HG03521 (cell line): Measurements from ENCODE around the gene OR5D13.

Experiments used
- ATAC-seq: cut with Tn5 transposase; IDR thresholded peaks from one replicate; pipeline ENCODE4 v1.9.1; 2021; ENCODE audit warnings: mild to moderate bottlenecking, moderate library complexity; ENCODE audit not compliant: unreplicated experiment

The OR5D13 gene

DNA sequence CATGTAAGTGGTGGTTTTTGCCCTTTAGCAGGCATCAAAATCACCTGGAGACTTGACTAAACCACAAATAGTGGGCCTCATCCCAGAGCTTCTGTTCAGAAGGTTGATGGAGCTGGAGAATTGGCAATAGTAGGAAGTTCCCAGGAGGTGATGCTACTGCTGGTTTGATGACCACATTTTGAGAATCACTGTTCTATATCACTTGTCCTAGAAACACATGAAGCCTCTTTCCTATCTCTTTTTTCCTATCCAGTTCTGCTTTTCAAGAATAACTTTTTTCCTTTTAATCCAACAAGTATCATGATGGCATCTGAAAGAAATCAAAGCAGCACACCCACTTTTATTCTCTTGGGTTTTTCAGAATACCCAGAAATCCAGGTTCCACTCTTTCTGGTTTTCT lies at the start of gene OR5D13:
TSS of gene OR5D13 (plus strand) at position 301 of the 400 bp plus-strand sequence. CDS start at position 301, 0 bp downstream.
- no peak for ATAC-seq

GRCh38 chr11:55726715-55727324 lies 46.4 kb upstream of the OR5D13 start:
- no peak for ATAC-seq

GRCh38 chr11:55732936-55733335 lies 40.3 kb upstream of the OR5D13 start:
- ATAC-seq, result no peak

GRCh38 chr11:55791606-55792005 lies 18.4 kb downstream of the OR5D13 start:
- ATAC-seq, result no peak

DNA sequence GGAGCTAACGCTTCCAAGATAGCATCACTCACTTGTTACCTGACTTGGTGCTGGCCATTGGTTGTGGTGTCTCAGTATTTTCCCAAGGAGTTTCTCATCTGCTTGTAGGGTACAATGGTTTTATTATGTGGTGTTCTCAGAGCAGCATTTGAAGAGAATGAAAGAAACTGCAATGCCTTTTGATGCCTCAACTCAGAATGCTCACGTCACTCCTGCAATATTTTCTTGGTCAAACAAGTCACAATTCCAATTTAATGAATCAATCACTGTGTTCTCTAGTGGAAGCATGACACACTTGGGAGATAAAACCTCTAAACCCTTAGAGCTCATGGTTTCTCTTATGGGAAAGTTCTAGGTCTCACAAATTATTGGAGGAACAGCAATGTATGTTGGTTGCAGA lies 20.1 kb downstream of the OR5D13 start:
- ATAC-seq, result no peak

GRCh38 chr11:55795256-55795655 lies 22.0 kb downstream of the OR5D13 start, which contains the start of gene OR5D14:
OR5D14 (plus strand) TSS chr11:55795556; CDS start chr11:55795556, 0 bp downstream.
- no peak for ATAC-seq

DNA sequence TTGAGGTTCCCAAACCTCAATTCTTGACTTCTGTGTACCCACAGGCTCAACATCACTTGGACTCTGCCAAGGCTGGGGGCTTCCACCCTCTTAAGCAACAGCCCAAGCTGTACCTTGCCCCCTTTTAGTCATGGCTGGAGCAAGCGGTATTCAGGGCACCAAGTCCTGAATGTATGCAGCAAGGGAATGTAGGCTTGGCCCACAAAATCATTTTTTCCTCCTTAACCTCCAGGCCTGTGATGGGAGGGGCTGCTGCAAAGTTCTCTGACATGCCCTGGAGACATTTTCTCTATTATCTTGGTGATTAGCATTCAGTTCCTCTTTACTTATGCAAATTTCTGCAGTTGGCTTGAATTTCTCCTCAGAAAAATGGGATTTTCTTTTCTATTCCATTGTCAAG lies 33.0 kb downstream of the OR5D13 start:
- no peak for ATAC-seq

DNA sequence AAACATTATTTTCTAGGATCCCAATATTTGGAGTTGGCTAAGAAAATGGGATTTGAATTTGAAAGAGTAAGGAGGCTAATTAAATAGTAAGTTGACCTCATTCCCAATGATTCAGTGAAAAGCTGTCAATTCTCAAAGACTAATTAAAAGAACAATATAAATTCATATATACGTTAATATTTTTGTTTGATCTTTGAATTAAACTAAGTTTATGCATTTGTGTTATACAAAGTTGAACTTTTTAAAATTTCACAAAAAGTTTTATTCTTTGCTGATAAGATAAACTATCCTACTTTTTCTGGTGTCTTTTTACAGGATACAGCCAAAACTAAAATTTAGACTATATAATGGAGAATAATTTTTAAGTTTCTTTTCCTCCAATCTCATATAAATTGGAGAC lies 37.8 kb downstream of the OR5D13 start, which contains the start of gene OR5L1:
TSS of gene OR5L1 (plus strand) at position 301 of the 400 bp plus-strand sequence. CDS start 100 bp downstream, outside the sequence.
- no peak for ATAC-seq

GRCh38 chr11:55819330-55819729 lies 46.1 kb downstream of the OR5D13 start, which contains the start of gene OR5D18:
OR5D18 (plus strand) TSS chr11:55819630; CDS start chr11:55819630, 0 bp downstream.
- no peak for ATAC-seq
